Thymus (tissue), 11 donors: ENCODE data around the gene NCAN. TPM values are rescaled to one million over a fixed set of nuclear protein-coding genes. Genes with fewer than 3 reads are reported as not detected.

ENCODE experiments used
- DNase-seq, 9 donors: peaks; one replicate each; pipeline ENCODE4 v3.0.0-alpha.2; 2013; ENCODE audit warnings: low spot score in 9 of 9, low read depth in 6 of 9, missing footprints in 1 of 9
- H3K27ac ChIP-seq, 2 donors: one replicate each; pipeline ENCODE4 v1.5.1; 2013; ENCODE audit warnings: control low read depth in 1 of 2, low read depth in 1 of 2, low read length in 1 of 2, mild to moderate bottlenecking in 1 of 2, moderate library complexity in 1 of 2
- H3K27me3 ChIP-seq, 2 donors: one replicate each; pipeline ENCODE4 v1.5.1; 2013; ENCODE audit warnings: low read length in 1 of 2; ENCODE audit not compliant: control insufficient read depth in 2 of 2, insufficient read depth in 1 of 2
- H3K36me3 ChIP-seq, 2 donors: one replicate each; pipeline ENCODE4 v1.5.1; 2013; ENCODE audit warnings: low read length in 1 of 2, mild to moderate bottlenecking in 1 of 2, moderate library complexity in 1 of 2; ENCODE audit not compliant: control insufficient read depth in 2 of 2, insufficient read depth in 2 of 2
- H3K4me1 ChIP-seq, 2 donors: one replicate each; pipeline ENCODE4 v1.5.1; 2013; ENCODE audit warnings: low read length in 2 of 2; ENCODE audit not compliant: control insufficient read depth in 2 of 2, insufficient read depth in 2 of 2
- H3K4me3 ChIP-seq, 2 donors: one replicate each; pipeline ENCODE4 v1.5.1; 2013; ENCODE audit warnings: low read length in 2 of 2, control low read depth in 1 of 2, mild to moderate bottlenecking in 1 of 2
- H3K9me3 ChIP-seq, 2 donors: one replicate each; pipeline ENCODE4 v1.5.1; 2013; ENCODE audit warnings: low read length in 1 of 2, mild to moderate bottlenecking in 1 of 2; ENCODE audit not compliant: control insufficient read depth in 2 of 2, insufficient read depth in 1 of 2
- WGBS: extraction: QIAGEN DNeasy Blood & Tissue Kit; methylation state at CpG from one replicate; pipeline ENCODE4 v1.1.7; 2013; 5-methylcytosine and 5-hydroxymethylcytosine counted together
- polyA plus RNA-seq: library from polyadenylated mRNA; stranded (reverse); fragments of 200-250 nt; gene quantifications from one replicate; pipeline ENCODE4 v1.2.3, GENCODE V29; 2013
- total RNA-seq: library from RNA; stranded (reverse); fragments of 120-200 nt; gene quantifications from one replicate; pipeline ENCODE4 v1.2.4, GENCODE V29; 2013
- donor health status: healthy.

The NCAN gene
- total and polyA plus RNA-seq, 2 donors = 0.14 to 0.27 TPM

DNA sequence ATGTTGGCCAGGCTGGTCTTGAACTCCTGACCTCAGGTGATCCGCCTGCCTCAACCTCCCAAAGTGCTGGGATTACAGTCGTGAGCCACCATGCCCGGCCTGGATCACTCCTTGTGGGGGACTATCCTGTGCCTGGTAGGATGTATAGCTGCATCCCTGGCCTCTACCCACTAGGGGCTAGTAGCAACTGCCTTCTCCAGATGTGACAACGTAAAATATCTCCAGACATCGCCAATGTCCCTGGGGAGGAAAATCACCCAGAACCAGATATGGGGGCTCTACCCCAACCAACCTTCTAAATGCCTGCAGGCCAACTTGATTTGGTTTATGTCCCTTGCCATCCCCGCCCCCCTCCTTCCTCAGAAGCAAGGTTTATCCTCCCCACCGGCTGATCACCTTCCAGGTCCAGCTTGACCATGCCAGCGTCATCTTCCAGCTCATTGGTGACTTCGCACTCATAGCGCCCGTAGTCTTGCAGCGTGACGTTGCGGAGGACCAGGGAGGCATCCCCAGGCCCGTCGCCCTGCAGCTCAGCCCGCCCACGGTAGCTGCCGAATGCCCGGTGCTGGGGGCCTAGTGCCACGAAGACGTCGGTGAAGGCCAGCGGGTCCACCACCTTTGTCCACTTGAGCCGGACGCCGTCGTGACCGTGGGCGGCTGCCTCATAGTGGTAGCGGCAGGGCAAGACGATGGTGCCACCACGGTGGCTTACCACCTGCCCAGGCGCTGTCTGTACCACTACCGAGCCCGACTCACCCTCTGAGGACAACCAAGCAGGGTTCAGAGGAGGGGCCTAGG, 48.9 kb downstream of the NCAN start:
- no peak overlapping the region for H3K27ac ChIP-seq
- no peaks in the 10 kb centered on the region for H3K36me3 ChIP-seq
- 61% methylated on average over 36 of the region's 36 CpGs for WGBS
- H3K4me1 ChIP-seq = no peaks in the 10 kb centered on the region
- H3K27me3 ChIP-seq = peaks cover 27 to 76% of the 10 kb centered on the region in 2 donors
- no peak for DNase-seq
- H3K4me3 ChIP-seq = no peak overlapping the region
- no peaks in the 10 kb centered on the region for H3K9me3 ChIP-seq

- no peaks in the 10 kb centered on the region for H3K9me3 ChIP-seq
- H3K27ac ChIP-seq = no peak overlapping the region
- 2% methylated on average over 52 of the region's 52 CpGs for WGBS
- H3K4me3 ChIP-seq = no peak overlapping the region
- no peaks in the 10 kb centered on the region for H3K4me1 ChIP-seq
- no peak for DNase-seq
- H3K36me3 ChIP-seq = no peaks in the 10 kb centered on the region
- H3K27me3 ChIP-seq = peaks cover 27 to 69% of the 10 kb centered on the region in 2 donors
These were observed 49.8 kb downstream of the NCAN start for GRCh38 chr19:19261350-19262189.

DNA sequence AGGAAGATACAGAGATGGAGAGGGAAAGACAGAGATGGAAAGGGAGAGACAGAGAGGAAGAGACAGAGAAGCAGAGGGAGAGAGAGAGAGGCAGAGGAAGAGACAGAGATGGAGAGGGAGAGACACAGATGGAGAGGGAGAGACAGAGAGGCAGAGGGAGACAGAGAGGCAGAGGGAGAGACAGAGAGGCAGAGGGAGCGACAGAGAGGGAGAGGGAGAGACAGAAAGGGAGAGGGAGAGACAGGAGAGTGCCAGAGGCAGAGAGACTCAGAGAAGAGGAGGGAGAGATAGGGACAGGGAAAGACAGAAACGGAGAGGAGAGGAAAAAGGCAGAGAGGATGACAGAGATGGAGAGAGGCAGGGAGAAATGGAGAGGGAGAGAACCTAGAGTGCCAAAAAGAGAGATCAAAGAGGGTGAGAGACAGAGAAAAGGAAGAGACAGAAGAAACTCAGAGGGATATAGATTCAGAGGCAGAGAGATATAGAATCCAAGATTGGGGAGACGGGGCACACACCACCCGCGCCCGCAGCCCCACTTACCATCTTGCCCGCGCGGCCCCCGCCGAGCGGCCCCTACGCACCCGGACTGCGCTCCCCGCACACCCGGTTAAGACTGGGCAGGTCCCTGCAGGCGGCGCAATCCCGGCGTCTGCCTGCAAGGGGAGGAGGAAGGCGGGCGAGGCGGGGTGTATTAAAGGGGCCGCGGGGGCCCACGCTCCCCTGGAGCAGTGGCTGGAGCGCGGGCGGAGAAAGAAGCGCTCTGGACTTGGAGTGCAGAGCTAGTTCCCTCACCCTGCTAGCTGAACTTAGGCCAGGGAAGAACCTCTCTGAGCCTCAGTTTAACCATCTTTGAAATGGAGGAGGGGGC, 50.7 kb downstream of the NCAN start:
- WGBS = 16% methylated on average over 31 of the region's 31 CpGs
- H3K27ac ChIP-seq = no peak overlapping the region
- H3K27me3 ChIP-seq = peaks cover 27 to 67% of the 10 kb centered on the region in 2 donors
- H3K36me3 ChIP-seq = no peaks in the 10 kb centered on the region
- no peaks in the 10 kb centered on the region for H3K9me3 ChIP-seq
- no peak for DNase-seq
- no peak overlapping the region for H3K4me3 ChIP-seq
- no peaks in the 10 kb centered on the region for H3K4me1 ChIP-seq

- DNase-seq = no peak
- 82% methylated on average over 7 of the region's 7 CpGs for WGBS
These were observed 52.2 kb downstream of the NCAN start for GRCh38 chr19:19263886-19264487.

DNA sequence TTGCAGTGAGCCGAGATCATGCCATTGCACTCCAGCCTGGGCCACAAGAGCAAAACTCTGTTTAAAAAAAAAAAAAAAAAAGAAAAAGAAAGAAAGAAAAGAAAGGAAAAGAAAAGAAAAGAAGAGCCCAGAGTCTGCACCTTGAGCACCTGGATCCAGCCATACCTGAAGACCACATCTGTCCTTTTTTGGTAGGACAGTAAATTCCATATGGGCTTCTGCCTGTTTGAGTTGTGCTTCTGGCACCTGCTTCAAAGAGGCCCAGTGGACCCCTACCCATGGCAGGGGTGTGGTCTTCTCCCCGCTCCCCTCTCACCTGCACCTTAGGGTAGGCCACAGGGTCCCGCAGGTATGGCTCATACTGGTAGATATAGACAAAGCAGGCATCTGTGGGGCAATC, 55.5 kb downstream of the NCAN start:
- Histone ChIP-seq H3K4me3 (no peak overlapping the region), H3K9me3 (no peaks in the 10 kb centered on the region), H3K4me1 (no peaks in the 10 kb centered on the region), H3K36me3 (no peaks in the 10 kb centered on the region), H3K27ac (no peak overlapping the region), H3K27me3 (peaks cover 15 to 49% of the 10 kb centered on the region in 2 donors)
- 92% methylated on average over 3 of the region's 3 CpGs for WGBS
- DNase-seq = no peak

More at GRCh38 chr19:19263886-19264487, 52.2 kb downstream of the NCAN start:
- Histone ChIP-seq H3K36me3 (no peaks in the 10 kb centered on the region), H3K4me1 (no peaks in the 10 kb centered on the region), H3K4me3 (no peak overlapping the region), H3K27me3 (peaks cover 27 to 59% of the 10 kb centered on the region in 2 donors), H3K27ac (no peak overlapping the region), H3K9me3 (no peaks in the 10 kb centered on the region)

DNA sequence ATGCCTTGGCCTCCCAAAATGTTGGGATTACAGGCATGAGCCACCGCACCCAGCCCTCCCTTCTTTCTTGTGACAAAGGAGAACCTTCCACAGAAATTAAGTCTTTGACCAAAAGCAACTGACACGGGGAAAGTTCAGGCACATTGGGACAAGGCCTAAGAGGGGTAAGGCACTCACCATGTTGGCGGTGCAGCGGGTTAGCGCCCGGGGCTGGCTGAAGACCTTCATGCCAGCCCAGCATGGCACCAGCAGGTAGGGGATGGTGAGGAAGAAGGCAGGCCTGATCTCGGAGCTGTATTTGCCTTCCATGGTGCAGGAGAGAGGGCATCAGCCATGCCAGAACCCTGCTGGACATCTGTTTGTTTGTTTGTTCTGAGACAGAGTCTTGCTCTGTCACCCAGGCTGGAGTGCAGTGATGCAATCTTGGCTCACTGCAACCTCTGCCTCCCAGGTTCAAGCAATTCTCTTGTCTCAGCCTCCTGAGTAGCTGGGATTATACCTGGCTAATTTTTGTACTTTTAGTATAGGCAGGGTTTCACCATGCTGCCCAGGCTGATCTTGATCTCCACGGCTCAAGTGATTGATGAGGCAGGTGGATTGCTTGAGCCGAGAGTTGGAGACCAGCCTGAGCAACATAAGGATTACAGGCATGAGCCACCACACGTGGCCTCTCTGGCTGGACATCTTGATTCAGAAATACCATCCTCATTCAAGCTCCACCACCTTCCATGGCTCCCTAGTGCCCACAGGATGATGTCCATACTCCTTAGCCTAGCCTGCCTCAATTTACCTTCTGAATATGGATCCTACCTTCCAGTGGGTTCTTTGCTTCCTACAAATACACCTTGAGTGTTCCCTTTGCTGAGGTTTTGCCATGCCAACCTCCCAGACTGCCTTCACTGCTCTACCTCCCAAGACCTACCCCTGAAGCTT, 57.0 kb downstream of the NCAN start:
- H3K4me1 ChIP-seq = no peaks in the 10 kb centered on the region
- H3K36me3 ChIP-seq = no peaks in the 10 kb centered on the region
- no peak overlapping the region for H3K4me3 ChIP-seq
- peaks cover 22 to 49% of the 10 kb centered on the region in 2 donors for H3K27me3 ChIP-seq
- H3K9me3 ChIP-seq = no peaks in the 10 kb centered on the region
- WGBS = 88% methylated on average over 10 of the region's 10 CpGs
- no peak for DNase-seq
- no peak overlapping the region for H3K27ac ChIP-seq

GRCh38 chr19:19269952-19270694, 58.4 kb downstream of the NCAN start:
- peaks cover 18 to 51% of the 10 kb centered on the region in 2 donors for H3K27me3 ChIP-seq
- H3K9me3 ChIP-seq = no peaks in the 10 kb centered on the region
- WGBS = 85% methylated on average over 18 of the region's 18 CpGs
- no peaks in the 10 kb centered on the region for H3K4me1 ChIP-seq
- peaks cover 0 to 2% of the 10 kb centered on the region in 2 donors for H3K36me3 ChIP-seq
- H3K27ac ChIP-seq = no peak overlapping the region
- DNase-seq = no peak
- H3K4me3 ChIP-seq = no peak overlapping the region
